Body of pancreas (tissue), 4 donors: ENCODE results near the gene SLC29A4.

Experiments
- POLR2A ChIP-seq, 3 donors: fragments of 450-650 bp; IDR thresholded peaks; one replicate each; pipeline ENCODE4 v1.6.1; 2016; ENCODE audit warnings: antibody characterized with exemption in 3 of 3, mild to moderate bottlenecking in 2 of 3
- TF ChIP-seq, protein P1 (sequence below), 7 experiments: fragments of 450-650 bp in 4 of 7; fragments of 200-600 bp in 3 of 7; sonication (generic) in 3 of 7; IDR thresholded peaks; one replicate each; pipeline ENCODE4 v1.5.1; 2016 to 2019; ENCODE audit warnings: antibody characterized with exemption in 7 of 7

DNA sequence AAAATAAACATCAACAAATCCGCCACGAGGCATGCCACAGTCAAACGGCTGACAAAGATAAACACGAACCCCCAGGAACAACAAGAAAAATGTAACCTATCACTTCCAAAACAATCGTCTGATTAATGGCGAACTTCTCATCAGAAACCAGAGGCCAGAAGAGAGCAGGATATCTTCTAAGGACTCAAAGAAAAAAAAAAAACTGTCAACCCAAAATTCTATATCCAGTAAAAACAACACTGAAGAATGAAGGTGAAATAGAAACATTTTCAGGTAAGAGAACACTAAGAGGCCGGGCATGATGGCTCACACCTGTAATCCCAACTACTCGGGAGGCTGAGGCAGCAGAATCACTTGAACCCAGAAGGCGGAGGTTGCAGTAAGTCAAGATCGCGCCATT is 54.3 kb downstream of the SLC29A4 start:
- no peak for TF ChIP-seq POLR2A (IDR thresholded peaks at IDR 0.05)
- TF ChIP-seq, protein P1, sequence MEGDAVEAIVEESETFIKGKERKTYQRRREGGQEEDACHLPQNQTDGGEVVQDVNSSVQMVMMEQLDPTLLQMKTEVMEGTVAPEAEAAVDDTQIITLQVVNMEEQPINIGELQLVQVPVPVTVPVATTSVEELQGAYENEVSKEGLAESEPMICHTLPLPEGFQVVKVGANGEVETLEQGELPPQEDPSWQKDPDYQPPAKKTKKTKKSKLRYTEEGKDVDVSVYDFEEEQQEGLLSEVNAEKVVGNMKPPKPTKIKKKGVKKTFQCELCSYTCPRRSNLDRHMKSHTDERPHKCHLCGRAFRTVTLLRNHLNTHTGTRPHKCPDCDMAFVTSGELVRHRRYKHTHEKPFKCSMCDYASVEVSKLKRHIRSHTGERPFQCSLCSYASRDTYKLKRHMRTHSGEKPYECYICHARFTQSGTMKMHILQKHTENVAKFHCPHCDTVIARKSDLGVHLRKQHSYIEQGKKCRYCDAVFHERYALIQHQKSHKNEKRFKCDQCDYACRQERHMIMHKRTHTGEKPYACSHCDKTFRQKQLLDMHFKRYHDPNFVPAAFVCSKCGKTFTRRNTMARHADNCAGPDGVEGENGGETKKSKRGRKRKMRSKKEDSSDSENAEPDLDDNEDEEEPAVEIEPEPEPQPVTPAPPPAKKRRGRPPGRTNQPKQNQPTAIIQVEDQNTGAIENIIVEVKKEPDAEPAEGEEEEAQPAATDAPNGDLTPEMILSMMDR (IDR thresholded peaks at IDR 0.05), result no peak
